ENCODE measurements around the gene CA14.

DNA sequence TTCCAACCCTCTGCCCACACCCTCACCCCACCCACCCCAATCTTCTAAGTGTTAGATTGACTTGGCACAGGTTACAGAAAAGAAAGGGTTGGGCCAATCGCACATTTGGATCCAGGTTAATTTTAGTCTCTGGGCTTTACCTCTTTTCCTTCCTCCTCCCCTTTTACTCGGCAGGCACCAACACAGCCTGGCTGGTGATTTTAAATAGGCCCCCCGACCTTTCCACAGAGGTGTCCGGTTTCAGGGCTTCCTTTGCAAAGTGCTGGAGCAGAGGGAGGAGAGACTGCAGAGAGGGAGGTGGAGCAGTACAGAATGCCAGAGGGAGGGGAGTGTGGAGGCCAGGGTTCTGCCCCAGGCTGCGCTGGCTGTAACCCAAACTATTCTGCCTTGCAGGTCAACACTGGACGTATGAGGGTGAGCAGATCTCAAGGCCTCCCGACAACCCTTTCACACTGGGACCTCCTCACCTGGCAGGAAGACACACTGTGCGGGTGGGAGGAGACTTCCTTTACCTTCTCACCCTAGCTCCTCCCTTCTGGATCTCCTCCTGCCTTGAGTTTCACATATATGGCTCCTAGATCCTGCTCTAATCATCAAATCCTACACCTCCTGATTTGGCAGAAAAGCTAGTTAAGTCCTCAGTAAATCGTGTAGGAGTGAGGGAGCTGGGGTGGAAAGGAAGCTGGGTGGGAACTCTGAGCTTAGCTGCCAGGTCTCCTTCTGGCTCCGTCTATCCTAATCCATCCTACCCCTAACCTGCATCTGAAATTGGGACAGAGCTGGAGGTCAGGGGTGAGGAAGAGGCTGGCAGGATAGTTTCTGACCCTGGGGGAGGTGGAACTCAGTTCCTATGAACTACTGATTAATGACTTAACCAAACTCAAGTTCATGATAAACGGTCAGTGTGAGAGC is 2.4 kb downstream of the CA14 start:
- TF ChIP-seq SMC3 (conservative IDR thresholded peaks at IDR 0.05; ENCODE audit: insufficient read depth, low read depth, low read length) (no peak), SMAD1 (IDR thresholded peaks at IDR 0.05; ENCODE audit: low read depth, low read length, partially characterized antibody) (no peak), CTCF (IDR thresholded peaks at IDR 0.05 in 2 of 3, conservative IDR thresholded peaks at IDR 0.05 in 1 of 3; ENCODE audit: insufficient read depth in 2 of 3, low read depth in 1 of 3, low read length in 3 of 3) (no peak), MXI1 (IDR thresholded peaks at IDR 0.05; ENCODE audit: low read depth, low read length) (no peak), ZNF253 (CRISPR knock-in tag; conservative IDR thresholded peaks at IDR 0.05) (no peak), YY1 (IDR thresholded peaks at IDR 0.05; ENCODE audit: borderline replicate concordance in 1 of 3, control insufficient read depth in 1 of 3, extremely low read depth in 1 of 3, insufficient read depth in 3 of 3, insufficient read length in 1 of 3, insufficient replicate concordance in 2 of 3, low read depth in 1 of 3, low read length in 2 of 3) (no peak), ZFP36 (IDR thresholded peaks at IDR 0.05; ENCODE audit: low read depth, low read length, partially characterized antibody) (no peak), DMBX1 (CRISPR knock-in tag; IDR thresholded peaks at IDR 0.05; ENCODE audit: borderline replicate concordance) (no peak)
- TF ChIP-seq, protein P1, sequence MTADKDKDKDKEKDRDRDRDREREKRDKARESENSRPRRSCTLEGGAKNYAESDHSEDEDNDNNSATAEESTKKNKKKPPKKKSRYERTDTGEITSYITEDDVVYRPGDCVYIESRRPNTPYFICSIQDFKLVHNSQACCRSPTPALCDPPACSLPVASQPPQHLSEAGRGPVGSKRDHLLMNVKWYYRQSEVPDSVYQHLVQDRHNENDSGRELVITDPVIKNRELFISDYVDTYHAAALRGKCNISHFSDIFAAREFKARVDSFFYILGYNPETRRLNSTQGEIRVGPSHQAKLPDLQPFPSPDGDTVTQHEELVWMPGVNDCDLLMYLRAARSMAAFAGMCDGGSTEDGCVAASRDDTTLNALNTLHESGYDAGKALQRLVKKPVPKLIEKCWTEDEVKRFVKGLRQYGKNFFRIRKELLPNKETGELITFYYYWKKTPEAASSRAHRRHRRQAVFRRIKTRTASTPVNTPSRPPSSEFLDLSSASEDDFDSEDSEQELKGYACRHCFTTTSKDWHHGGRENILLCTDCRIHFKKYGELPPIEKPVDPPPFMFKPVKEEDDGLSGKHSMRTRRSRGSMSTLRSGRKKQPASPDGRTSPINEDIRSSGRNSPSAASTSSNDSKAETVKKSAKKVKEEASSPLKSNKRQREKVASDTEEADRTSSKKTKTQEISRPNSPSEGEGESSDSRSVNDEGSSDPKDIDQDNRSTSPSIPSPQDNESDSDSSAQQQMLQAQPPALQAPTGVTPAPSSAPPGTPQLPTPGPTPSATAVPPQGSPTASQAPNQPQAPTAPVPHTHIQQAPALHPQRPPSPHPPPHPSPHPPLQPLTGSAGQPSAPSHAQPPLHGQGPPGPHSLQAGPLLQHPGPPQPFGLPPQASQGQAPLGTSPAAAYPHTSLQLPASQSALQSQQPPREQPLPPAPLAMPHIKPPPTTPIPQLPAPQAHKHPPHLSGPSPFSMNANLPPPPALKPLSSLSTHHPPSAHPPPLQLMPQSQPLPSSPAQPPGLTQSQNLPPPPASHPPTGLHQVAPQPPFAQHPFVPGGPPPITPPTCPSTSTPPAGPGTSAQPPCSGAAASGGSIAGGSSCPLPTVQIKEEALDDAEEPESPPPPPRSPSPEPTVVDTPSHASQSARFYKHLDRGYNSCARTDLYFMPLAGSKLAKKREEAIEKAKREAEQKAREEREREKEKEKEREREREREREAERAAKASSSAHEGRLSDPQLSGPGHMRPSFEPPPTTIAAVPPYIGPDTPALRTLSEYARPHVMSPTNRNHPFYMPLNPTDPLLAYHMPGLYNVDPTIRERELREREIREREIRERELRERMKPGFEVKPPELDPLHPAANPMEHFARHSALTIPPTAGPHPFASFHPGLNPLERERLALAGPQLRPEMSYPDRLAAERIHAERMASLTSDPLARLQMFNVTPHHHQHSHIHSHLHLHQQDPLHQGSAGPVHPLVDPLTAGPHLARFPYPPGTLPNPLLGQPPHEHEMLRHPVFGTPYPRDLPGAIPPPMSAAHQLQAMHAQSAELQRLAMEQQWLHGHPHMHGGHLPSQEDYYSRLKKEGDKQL (CRISPR knock-in tag; IDR thresholded peaks at IDR 0.05; ENCODE audit: borderline replicate concordance), result no peak

Data from K562 (cell line).